Measurements from ENCODE around the gene MAN1C1. TPM values are rescaled to one million over a fixed set of nuclear protein-coding genes. Genes with fewer than 3 reads are reported as not detected.

The MAN1C1 gene
- total and polyA plus RNA-seq, 2 donors (not counting 1 experiment from before 2014, with no cell fraction given), result 0.31 to 0.89 TPM

DNA sequence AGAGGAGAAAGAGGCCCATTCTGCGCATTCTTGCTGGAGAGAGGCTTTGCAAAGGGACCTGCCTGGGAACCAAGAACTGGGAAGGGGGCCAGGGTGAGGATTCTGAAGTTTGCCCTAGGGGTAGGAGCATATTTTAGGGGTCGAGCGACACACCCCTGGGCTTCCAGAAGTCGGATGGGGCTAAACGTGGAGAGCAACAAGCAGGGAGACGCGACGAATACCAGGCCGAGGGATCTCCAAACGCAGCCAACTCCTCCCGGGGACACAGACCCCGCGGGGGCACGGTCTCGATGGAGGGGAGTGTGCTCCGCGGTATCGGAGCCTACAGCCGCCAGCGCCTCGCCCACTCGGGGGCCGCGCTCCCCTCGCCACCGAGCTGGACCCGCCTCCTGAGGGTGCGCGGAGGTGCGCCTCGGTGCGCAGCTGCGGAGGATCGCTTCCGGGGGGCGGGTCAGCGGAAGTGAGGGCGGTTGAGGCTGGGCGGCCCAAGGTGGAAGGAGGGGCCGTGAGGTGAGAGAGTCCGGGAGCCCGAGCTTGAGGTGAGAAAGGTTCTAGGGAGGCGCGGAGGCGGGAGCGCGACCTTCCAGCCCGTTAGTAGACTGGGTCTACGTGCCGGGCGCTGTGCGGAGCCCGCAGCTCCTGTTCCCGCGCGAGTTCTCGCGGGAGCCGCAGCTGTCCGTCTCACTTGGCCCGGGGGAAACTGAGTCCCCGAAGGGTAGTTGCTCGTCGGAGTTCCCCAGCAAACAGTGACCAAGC lies 203.1 kb downstream of the MAN1C1 start, which contains the start of gene MTFR1L:
Gene MTFR1L, plus strand, starts transcription at position 464 of the 756 bp plus-strand sequence. CDS start 3,151 bp downstream, outside the sequence.
- peak within 1 kb of the TSS; percentile 89 for H2AFZ ChIP-seq (ENCODE audit: insufficient read depth, low read depth, low read length, poor library complexity, severe bottlenecking)
- H3K27me3 ChIP-seq (replicated peaks in 1 of 4; ENCODE audit: control extremely low read depth in 1 of 4, control insufficient read depth in 3 of 4, insufficient read depth in 4 of 4, low read length in 3 of 4), result no peaks in the 10 kb centered on the region
- intact Hi-C loops (cut with micrococcal nuclease), result loop anchor here (1.0 to 10.0 kb wide), 6 partner anchors 40 to 575 kb away; partner anchors contain the start of genes AUNIP, MACO1, MAN1C1 and PAFAH2
- H3K36me3 ChIP-seq (replicated peaks in 1 of 2; ENCODE audit: control extremely low read depth in 1 of 2, control insufficient read depth in 1 of 2, extremely low read depth in 1 of 2, insufficient read depth in 2 of 2, low read length in 1 of 2), result peaks cover 0 to 3% of the 10 kb centered on the region in 2 experiments
- 1% methylated on average over 56 of the region's 64 CpGs for whole genome bisulfite sequencing (ENCODE audit: insufficient coverage)
- H3K4me2 ChIP-seq (replicated peaks; ENCODE audit: low read depth, low read length, poor library complexity, severe bottlenecking), result peak within 1 kb of the TSS; percentile 94
- ATAC-seq (ENCODE audit: low read depth) (peak; percentile 93), DNase-seq (peak; percentile 94)
- no peaks in the 10 kb centered on the region for H3K27me3 Mint-ChIP-seq
- H3K4me3 Mint-ChIP-seq, result peak within 1 kb of the TSS; percentile 95
- no peak for TF ChIP-seq EZH2 (IDR thresholded peaks at IDR 0.05; ENCODE audit: borderline replicate concordance, insufficient read depth, low read depth, low read length, poor library complexity, severe bottlenecking)
- TF ChIP-seq, protein P1, sequence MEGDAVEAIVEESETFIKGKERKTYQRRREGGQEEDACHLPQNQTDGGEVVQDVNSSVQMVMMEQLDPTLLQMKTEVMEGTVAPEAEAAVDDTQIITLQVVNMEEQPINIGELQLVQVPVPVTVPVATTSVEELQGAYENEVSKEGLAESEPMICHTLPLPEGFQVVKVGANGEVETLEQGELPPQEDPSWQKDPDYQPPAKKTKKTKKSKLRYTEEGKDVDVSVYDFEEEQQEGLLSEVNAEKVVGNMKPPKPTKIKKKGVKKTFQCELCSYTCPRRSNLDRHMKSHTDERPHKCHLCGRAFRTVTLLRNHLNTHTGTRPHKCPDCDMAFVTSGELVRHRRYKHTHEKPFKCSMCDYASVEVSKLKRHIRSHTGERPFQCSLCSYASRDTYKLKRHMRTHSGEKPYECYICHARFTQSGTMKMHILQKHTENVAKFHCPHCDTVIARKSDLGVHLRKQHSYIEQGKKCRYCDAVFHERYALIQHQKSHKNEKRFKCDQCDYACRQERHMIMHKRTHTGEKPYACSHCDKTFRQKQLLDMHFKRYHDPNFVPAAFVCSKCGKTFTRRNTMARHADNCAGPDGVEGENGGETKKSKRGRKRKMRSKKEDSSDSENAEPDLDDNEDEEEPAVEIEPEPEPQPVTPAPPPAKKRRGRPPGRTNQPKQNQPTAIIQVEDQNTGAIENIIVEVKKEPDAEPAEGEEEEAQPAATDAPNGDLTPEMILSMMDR (IDR thresholded peaks at IDR 0.05), result no peak
- peaks cover 29% of the 10 kb centered on the region for H3K4me1 Mint-ChIP-seq
- peak within 1 kb of the TSS; percentile 83 for H3K9ac ChIP-seq (ENCODE audit: low read length)
- peak within 1 kb of the TSS; percentile 76 to 84 for H3K27ac ChIP-seq (ENCODE audit: low read length in 2 of 2)
- peak within 1 kb of the TSS; percentile 94 for H3K27ac Mint-ChIP-seq
- peaks cover 40% of the 10 kb centered on the region for H3K79me2 ChIP-seq (ENCODE audit: control insufficient read depth, insufficient read depth, low read length)
- peaks cover 18 to 24% of the 10 kb centered on the region in 2 donors for H3K4me1 ChIP-seq (ENCODE audit: control insufficient read depth in 2 of 2, insufficient read depth in 2 of 2, low read length in 2 of 2)
- no peaks in the 10 kb centered on the region for H3K9me3 ChIP-seq (ENCODE audit: control extremely low read depth in 1 of 3, control insufficient read depth in 2 of 3, insufficient read depth in 1 of 3, low read length in 2 of 3)
- no peaks in the 10 kb centered on the region for H3K9me3 Mint-ChIP-seq (ENCODE audit: insufficient read depth)
- ChIA-PET CTCF (interaction anchor here (0.6 to 2.9 kb wide), 6 partner anchors 9 to 77 kb away, joined by 3 to 18 read pairs (median 5); no protein-coding TSS in a partner anchor), POLR2A (interaction anchor here (0.7 to 1.7 kb wide), 6 partner anchors 9 to 588 kb away, joined by 3 to 8 read pairs (median 4); partner anchors contain the start of genes PAQR7, RSRP1 and SYF2)
- H4K20me1 ChIP-seq (ENCODE audit: control insufficient read depth, insufficient read depth, low read length, poor library complexity, severe bottlenecking), result peaks cover 22% of the 10 kb centered on the region
- peak within 1 kb of the TSS; percentile 66 to 99 (median 84) for H3K4me3 ChIP-seq (ENCODE audit: control extremely low read depth in 1 of 5, extremely low read depth in 1 of 5, insufficient read depth in 1 of 5, low read depth in 2 of 5, low read length in 4 of 5)
